Endometrial microvascular endothelial cells (primary cell): ENCODE data around the gene SIGLEC15. TPM values are rescaled to one million over a fixed set of nuclear protein-coding genes. Genes with fewer than 3 reads are reported as not detected.
"Not testable (repeated sequence)": the region's sequence is repeated elsewhere in the genome, so short reads cannot be mapped to it uniquely, and the experiment has no call there.

ENCODE experiments used
- in situ Hi-C: cut with HindIII; loops from 2 replicates; pipeline ENCODE4 v1.10.0; 2017; ENCODE audit warnings: low sequenced_read_pairs, low pct_unique_long_range_greater_than_20kb; ENCODE audit errors: inconsistent ontology term
- total RNA-seq: library from RNA; depleted of rRNA; stranded (reverse); fragments of >200 nt; gene quantifications from one replicate; pipeline ENCODE4 v1.2.3, GENCODE V29; 2015; ENCODE audit errors: inconsistent ontology term

Gene SIGLEC15
- total RNA-seq, 1 donor from 2014 or later = 0.93 TPM

- in situ Hi-C loops = no loop called here
Measured at GRCh38 chr18:45839414-45840395, 14.2 kb downstream of the SIGLEC15 start.

DNA sequence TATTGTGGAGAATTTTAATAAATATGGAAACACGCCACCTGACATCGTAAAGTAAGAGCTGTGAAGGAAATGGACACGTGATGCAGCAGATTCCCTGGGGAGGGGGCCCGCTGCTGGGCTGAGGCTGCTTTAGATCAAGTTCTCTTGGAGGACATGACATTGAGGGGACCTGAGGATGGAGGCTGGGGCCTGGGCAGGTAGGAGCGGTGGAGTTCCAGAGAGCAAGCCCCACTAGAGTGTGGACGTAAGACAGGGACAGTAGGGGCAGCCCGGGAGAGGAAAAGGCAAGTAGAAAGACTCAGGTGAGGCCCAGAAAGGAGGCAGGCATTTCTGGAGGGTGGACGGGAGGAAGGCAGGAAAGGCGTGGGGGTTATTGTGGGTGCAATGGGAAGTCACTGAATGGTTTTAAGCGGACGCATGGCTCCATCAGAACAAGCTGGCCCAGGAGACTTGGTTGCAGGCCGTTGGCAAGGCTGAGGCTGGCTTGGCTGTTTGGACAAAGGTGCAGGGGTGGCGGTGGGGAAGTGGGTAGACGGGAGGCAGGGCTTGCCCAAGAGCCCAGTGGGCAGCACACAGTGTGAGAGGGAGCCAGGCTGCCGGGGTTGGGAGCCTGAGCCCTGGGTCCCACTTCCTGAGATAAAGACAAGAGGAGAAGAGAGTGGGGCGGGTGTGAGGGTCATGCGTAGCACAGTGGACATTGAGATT, 15.7 kb downstream of the SIGLEC15 start:
- in situ Hi-C loops = no loop called here

GRCh38 chr18:45841765-45842442, 16.4 kb downstream of the SIGLEC15 start:
- in situ Hi-C loops = no loop called here

- in situ Hi-C loops = no loop called here
Measured at GRCh38 chr18:45843019-45843418, 17.5 kb downstream of the SIGLEC15 start.

DNA sequence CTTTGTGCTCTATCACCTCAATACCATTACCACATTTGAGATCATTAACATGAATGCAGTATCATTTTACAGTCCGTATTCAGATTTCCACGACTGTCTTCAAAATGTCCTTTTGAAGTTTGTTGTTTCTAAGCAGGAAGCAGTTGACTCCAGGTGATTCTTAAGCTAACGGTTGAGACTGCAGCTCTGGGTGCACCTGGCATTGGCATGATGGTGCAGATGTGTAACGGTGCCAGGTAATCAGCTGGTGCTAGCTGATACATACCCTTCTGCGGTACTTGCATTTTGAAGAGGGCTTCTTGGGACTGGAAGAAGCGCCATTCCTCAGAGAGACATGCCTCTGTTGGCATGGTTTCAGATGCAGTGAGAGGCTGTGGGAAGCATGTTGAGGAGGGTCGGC, 19.5 kb downstream of the SIGLEC15 start:
- in situ Hi-C loops = no loop called here

DNA sequence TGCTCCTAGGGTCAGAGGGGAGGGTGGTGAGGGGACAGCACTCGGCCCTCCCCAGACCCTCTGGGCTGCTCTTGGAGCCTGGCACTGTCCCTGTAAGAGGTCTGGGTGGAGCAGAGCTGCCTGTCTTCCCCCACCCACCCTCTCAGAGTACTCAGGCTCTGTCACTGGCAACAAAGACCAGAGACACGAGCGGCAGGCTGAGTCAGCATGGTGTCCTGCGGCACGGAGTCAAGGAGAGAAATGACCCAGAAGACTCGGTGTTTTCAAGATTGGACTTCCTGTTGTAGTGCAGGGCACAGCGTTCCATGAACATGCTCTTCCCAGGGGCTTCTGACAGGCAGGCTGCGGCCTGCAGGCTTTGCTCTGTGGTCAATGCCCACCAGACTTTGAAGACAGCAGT, 19.9 kb downstream of the SIGLEC15 start:
- in situ Hi-C loops = no loop called here

DNA sequence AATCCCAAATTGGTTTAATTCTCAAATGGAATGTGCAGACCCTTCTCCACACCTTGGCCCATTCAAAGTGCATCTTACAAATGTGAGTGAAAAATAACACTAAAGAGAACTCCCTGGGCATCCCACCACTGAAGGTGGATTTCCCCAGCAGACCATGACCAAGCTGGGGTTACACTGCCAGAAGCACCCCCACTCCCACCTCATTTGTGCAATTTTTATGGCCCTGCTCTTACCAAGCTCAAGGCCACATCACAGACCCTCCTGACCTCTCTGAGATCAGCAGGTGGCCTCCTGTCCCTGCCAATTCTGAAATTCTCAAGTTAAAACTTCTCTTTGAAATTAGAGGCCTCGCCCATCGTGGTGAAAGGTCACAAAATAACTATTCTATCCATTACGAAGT, 21.6 kb downstream of the SIGLEC15 start:
- in situ Hi-C loops = no loop called here

DNA sequence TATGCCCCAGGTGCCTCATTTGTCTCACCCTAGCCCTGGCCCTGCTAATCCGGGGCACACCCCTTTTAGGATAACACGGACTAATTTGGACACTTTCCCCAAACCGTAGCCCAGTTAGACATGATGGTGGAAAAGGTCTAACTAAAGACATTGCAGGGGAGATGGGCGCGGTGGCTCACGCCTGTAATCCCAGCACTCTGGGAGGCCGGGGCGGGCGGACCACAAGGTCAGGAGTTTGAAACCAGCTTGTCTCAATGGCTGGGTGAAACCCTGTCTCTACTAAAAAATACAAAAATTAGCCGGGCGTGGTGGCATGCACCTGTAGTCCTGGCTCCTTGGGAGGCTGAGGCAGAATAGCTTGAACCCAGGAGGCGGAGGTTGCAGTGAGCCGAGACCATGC, 23.2 kb downstream of the SIGLEC15 start:
- in situ Hi-C loops = not testable (repeated sequence)

DNA sequence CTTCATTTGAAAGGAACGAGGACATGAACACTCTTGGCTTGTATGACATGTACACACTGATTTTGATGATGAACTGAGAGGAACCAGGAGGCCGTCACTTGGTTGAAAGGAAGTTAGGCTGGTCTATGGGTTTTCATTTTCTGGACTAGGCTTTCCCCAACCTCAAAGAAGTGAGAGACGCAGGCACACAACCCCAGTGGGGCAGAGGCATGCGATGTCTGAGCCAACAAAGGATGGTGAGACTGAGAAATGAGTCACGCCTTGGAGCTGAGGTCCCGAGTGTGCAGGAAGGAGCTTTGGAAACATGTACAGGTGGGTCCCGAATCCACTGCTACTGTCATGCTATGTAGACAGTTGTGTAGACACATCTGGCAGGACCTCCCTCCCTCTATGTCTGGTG, 24.1 kb downstream of the SIGLEC15 start:
- in situ Hi-C loops = no loop called here

GRCh38 chr18:45850021-45850420, 24.5 kb downstream of the SIGLEC15 start:
- in situ Hi-C loops = no loop called here

- in situ Hi-C loops = no loop called here
Measured at GRCh38 chr18:45851161-45851925, 25.9 kb downstream of the SIGLEC15 start.

GRCh38 chr18:45852631-45853030, 27.2 kb downstream of the SIGLEC15 start:
- in situ Hi-C loops = no loop called here

GRCh38 chr18:45854036-45854586, 28.6 kb downstream of the SIGLEC15 start:
- in situ Hi-C loops = no loop called here

GRCh38 chr18:45856531-45856930, 31.1 kb downstream of the SIGLEC15 start:
- in situ Hi-C loops = no loop called here

DNA sequence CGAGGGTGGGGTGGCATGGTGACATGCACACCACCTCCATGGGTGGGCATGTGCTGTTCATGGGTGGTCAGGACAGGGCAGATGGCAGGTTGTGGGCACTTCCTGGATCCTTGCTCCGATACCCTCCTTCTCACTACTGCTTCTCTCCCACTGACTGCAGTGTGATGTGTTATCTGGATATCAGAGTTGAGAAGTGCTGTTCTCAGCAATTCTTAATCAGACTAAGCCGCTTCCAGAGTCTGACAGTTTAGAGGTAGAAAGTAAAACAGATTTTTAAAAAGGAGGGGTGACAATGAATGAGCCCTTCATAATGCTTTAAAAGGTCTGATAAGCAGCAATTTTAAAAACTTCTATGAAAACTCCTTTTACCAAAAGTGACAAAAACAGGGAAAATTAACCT, 33.9 kb downstream of the SIGLEC15 start:
- in situ Hi-C loops = no loop called here

DNA sequence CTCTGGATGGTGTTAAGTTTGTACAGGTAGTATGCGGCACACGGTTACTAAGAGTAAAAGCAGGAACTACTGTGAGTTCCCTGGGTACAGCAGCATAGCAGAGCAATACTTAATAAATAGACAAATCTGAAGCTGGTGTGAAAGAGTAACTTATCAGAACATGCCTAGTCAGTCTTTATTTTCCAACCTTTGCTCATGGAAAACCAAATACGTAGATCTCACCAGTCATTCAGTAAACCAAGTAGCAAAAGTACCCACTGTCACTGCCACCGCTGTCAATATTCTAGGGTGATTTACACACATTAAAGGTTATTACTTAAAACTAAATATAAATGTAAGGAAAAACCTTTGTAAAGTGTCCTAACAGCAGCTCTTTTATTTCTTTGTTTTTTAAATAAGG, 35.0 kb downstream of the SIGLEC15 start:
- in situ Hi-C loops = no loop called here

DNA sequence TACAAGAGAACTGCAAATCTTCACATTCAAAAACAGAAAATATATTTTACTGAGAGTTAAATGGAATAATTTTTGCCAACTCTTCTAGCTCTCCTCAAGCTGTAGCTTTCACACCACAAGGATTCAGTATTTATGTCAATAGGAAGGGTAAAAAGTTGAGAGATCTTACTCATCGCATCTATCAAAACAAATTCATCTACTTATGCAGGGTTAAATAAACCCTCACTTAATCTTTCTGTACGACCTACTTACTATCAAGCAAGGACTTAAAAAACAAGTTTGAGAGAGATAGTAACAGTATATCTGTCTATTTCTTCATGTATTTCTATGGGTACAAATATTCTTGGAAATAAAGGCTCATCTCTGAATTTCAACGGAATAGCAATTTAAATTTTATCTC, 35.5 kb downstream of the SIGLEC15 start:
- in situ Hi-C loops = no loop called here

DNA sequence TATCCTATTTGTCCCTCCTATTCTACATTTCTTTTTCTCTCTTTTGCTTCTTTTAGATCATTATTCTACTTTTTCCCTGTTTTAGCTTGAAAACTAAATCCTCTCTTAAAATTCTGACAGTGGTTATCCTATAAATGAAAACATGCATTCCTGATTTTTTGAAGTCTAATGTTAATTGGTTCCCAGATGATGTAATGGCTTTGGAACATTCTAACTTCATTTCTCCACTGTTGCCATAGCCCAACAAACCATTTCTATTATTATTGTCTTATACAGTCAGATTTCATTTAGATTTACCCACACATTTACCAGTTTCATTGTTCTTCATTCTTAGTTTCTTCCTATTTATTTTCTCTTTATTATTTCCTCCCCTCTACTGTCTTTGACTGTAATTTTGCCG, 36.5 kb downstream of the SIGLEC15 start:
- in situ Hi-C loops = no loop called here

- in situ Hi-C loops = no loop called here
Measured at GRCh38 chr18:45863469-45863868, 38.0 kb downstream of the SIGLEC15 start.
